SK-N-SH treated with all-trans-retinoic acid at 6 μM for 48 hours (cell line): ENCODE data around the gene PTGR1.

ENCODE experiments used
- ATAC-seq: fragments of 200-7000 bp; cut with Tn5 transposase; 3 replicates; pipeline ENCODE4 v1.9.1; 2020; ENCODE audit warnings: mild to moderate bottlenecking, moderate library complexity
- ARNTL ChIP-seq: fragments of 450-650 bp; formaldehyde crosslinking; IDR thresholded peaks from 2 replicates; pipeline ENCODE4 v1.5.0; 2020; ENCODE audit warnings: low read depth, mild to moderate bottlenecking, moderate library complexity, borderline replicate concordance
- CSDC2 ChIP-seq: fragments of 250-450 bp; sonication (Bioruptor Pico); IDR thresholded peaks from 2 replicates; pipeline ENCODE4 v1.5.0; 2020; ENCODE audit warnings: mild to moderate bottlenecking, moderate library complexity
- ESRRG ChIP-seq: fragments of 250-450 bp; sonication (Bioruptor Pico); IDR thresholded peaks from 2 replicates; pipeline ENCODE4 v1.6.1; 2021; ENCODE audit warnings: mild to moderate bottlenecking
- ISL1 ChIP-seq: fragments of 250-450 bp; sonication (Bioruptor Pico); IDR thresholded peaks from 2 replicates; pipeline ENCODE4 v2.1.2; 2022; ENCODE audit warnings: mild to moderate bottlenecking, moderate library complexity
- POU6F1 ChIP-seq: fragments of 250-450 bp; sonication (Bioruptor Pico); IDR thresholded peaks from 2 replicates; pipeline ENCODE4 v1.8.0; 2021; ENCODE audit warnings: low read depth, mild to moderate bottlenecking, moderate library complexity, borderline replicate concordance
- PPARA ChIP-seq: fragments of 250-450 bp; sonication (Bioruptor Pico); IDR thresholded peaks from 2 replicates; pipeline ENCODE4 v1.5.0; 2020; ENCODE audit warnings: mild to moderate bottlenecking, borderline replicate concordance
- SNAI2 ChIP-seq: fragments of 250-450 bp; sonication (Bioruptor Pico); IDR thresholded peaks from 2 replicates; pipeline ENCODE4 v1.5.0; 2020; ENCODE audit warnings: mild to moderate bottlenecking, moderate library complexity
- TCF4 ChIP-seq: fragments of 250-450 bp; sonication (Bioruptor Pico); IDR thresholded peaks from 2 replicates; pipeline ENCODE4 v1.8.0; 2021; ENCODE audit warnings: mild to moderate bottlenecking, moderate library complexity, borderline replicate concordance
- TOX ChIP-seq: fragments of 250-450 bp; sonication (Bioruptor Pico); IDR thresholded peaks from 2 replicates; pipeline ENCODE4 v1.8.0; 2021; ENCODE audit warnings: mild to moderate bottlenecking, moderate library complexity, borderline replicate concordance
- TSHZ2 ChIP-seq: fragments of 250-450 bp; sonication (Bioruptor Pico); IDR thresholded peaks from 2 replicates; pipeline ENCODE4 v1.5.0; 2020; ENCODE audit warnings: mild to moderate bottlenecking, moderate library complexity
- ZC3H10 ChIP-seq: fragments of 250-450 bp; sonication (Bioruptor Pico); IDR thresholded peaks from 2 replicates; pipeline ENCODE4 v1.5.1; 2021; ENCODE audit warnings: mild to moderate bottlenecking, moderate library complexity
- ZNF70 ChIP-seq: fragments of 450-650 bp; formaldehyde crosslinking; IDR thresholded peaks from 2 replicates; pipeline ENCODE4 v1.5.0; 2020; ENCODE audit warnings: mild to moderate bottlenecking, moderate library complexity
- ZNF8 ChIP-seq: fragments of 450-650 bp; formaldehyde crosslinking; IDR thresholded peaks from 2 replicates; pipeline ENCODE4 v1.5.0; 2020; ENCODE audit warnings: mild to moderate bottlenecking, moderate library complexity
- TF ChIP-seq, protein P1 (sequence below): fragments of 250-450 bp; sonication (Bioruptor Pico); IDR thresholded peaks from 2 replicates; pipeline ENCODE4 v1.8.0; 2020; ENCODE audit warnings: mild to moderate bottlenecking, moderate library complexity, borderline replicate concordance
- TF ChIP-seq, protein P2 (sequence below): fragments of 250-450 bp; sonication (Bioruptor Pico); IDR thresholded peaks from 2 replicates; pipeline ENCODE4 v1.5.1; 2021; ENCODE audit warnings: mild to moderate bottlenecking, moderate library complexity

PTGR1 gene

DNA sequence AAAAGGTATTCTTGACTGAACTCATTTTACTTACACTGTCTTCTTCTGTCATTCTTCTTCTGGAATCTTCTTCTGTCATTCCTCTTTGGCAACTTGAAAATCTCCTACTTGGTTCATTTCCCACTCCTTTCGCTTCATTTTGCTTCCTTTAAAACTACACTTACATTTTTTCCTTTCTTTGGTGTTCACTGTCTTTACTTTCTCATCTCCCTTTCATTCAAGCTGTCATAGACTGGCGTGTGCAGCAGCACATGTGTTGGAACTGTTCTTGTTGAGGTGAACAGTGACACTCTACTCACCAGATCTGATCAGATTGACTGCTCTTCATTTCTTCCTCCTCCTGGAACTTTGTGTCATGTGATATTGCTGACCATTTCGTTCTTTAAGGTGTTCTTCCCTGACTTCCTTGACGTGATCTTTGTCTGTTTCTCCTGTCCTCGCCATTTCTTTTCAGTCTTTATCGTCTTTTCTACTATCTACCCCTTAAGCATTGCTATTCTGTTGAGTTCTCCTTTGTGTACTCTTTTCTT lies 38.0 kb upstream of the PTGR1 start:
- ATAC-seq = no peak
- TF ChIP-seq PPARA (CRISPR knock-in tag) (no peak), TCF4 (CRISPR knock-in tag) (no peak)

GRCh38 chr9:111634860-111635259 lies 35.4 kb upstream of the PTGR1 start:
- no peak for TF ChIP-seq ZC3H10 (CRISPR knock-in tag)
- TF ChIP-seq ISL1 (CRISPR knock-in tag) = no peak
- TF ChIP-seq CSDC2 (CRISPR knock-in tag) = no peak
- no peak for TF ChIP-seq SNAI2 (CRISPR knock-in tag)
- no peak for TF ChIP-seq ZNF8
- TF ChIP-seq POU6F1 (CRISPR knock-in tag) = no peak
- no peak for TF ChIP-seq PPARA (CRISPR knock-in tag)
- no peak for TF ChIP-seq TOX (CRISPR knock-in tag)
- TF ChIP-seq, all 23 proteins: peak for 0
- ATAC-seq = no peak

DNA sequence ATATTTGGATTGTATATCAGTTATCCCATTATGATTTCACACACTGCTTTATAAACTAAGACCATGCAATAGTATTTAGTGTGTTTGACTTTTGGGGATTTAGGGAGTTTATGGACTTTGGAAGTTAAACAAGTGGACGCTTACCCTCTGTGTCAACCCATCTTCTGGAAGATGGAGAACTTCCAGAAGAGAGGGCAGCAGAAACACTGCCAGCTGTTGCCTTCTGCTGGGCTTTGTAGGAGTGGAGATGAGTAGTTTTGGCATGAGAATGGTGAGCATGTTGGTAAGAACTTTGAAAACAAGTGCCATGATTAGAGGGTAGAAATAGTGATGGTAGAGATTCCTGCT lies 33.9 kb upstream of the PTGR1 start:
- no peak for TF ChIP-seq TSHZ2 (CRISPR knock-in tag)
- no peak for ATAC-seq

DNA sequence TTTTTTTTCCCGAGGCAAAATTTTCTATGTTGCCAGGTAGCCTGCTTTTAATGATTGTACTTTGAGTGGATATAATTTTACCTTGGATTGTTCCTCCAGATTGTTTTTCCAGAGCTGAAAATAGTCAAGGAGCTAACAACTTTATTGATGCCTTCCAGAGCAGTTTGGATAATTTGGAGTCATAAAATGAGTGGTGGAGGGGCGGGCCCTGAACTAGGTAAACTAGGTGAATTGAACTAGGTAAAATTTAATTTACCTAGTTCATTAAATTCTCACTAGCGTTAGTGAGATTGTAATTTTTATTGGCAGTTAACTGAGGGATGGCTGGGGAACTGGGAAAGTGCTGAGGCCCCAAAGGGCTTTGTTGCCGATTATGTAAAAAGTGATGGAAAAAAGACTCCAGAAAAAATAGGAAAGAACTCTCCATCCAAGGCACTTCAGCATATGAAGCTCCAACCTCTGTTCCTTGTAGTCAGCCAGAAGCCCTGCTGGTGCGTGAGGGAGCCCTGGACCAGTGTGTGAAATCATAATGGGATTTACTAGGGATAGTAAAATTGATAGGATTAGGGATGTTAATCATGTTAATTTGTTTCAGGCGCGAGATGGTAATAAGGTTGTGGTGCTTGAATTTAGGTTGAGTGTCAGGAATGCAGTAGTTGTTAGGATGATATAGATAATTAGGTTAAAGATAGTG lies 33.4 kb upstream of the PTGR1 start:
- TF ChIP-seq ISL1 (CRISPR knock-in tag) = no peak
- no peak for TF ChIP-seq ESRRG (CRISPR knock-in tag)
- TF ChIP-seq, protein P1, sequence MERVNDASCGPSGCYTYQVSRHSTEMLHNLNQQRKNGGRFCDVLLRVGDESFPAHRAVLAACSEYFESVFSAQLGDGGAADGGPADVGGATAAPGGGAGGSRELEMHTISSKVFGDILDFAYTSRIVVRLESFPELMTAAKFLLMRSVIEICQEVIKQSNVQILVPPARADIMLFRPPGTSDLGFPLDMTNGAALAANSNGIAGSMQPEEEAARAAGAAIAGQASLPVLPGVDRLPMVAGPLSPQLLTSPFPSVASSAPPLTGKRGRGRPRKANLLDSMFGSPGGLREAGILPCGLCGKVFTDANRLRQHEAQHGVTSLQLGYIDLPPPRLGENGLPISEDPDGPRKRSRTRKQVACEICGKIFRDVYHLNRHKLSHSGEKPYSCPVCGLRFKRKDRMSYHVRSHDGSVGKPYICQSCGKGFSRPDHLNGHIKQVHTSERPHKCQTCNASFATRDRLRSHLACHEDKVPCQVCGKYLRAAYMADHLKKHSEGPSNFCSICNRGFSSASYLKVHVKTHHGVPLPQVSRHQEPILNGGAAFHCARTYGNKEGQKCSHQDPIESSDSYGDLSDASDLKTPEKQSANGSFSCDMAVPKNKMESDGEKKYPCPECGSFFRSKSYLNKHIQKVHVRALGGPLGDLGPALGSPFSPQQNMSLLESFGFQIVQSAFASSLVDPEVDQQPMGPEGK (CRISPR knock-in tag) = no peak
- TF ChIP-seq TCF4 (CRISPR knock-in tag) = no peak
- TF ChIP-seq TSHZ2 (CRISPR knock-in tag) = no peak
- TF ChIP-seq ZNF8 = no peak
- TF ChIP-seq ARNTL (CRISPR knock-in tag) = no peak
- TF ChIP-seq, protein P2, sequence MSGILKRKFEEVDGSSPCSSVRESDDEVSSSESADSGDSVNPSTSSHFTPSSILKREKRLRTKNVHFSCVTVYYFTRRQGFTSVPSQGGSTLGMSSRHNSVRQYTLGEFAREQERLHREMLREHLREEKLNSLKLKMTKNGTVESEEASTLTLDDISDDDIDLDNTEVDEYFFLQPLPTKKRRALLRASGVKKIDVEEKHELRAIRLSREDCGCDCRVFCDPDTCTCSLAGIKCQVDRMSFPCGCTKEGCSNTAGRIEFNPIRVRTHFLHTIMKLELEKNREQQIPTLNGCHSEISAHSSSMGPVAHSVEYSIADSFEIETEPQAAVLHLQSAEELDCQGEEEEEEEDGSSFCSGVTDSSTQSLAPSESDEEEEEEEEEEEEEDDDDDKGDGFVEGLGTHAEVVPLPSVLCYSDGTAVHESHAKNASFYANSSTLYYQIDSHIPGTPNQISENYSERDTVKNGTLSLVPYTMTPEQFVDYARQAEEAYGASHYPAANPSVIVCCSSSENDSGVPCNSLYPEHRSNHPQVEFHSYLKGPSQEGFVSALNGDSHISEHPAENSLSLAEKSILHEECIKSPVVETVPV (CRISPR knock-in tag) = no peak
- no peak for TF ChIP-seq POU6F1 (CRISPR knock-in tag)
- no peak for TF ChIP-seq TOX (CRISPR knock-in tag)
- no peak for TF ChIP-seq ZNF70 (CRISPR knock-in tag)
- no peak for ATAC-seq
